ENCODE measurements around the gene TRMT10B.
A peak's percentile ranks its signal among the peaks of the same experiment; 100 is the strongest.
"Not testable (repeated sequence)": the region's sequence is repeated elsewhere in the genome, so short reads cannot be mapped to it uniquely, and the experiment has no call there.

The TRMT10B gene

DNA sequence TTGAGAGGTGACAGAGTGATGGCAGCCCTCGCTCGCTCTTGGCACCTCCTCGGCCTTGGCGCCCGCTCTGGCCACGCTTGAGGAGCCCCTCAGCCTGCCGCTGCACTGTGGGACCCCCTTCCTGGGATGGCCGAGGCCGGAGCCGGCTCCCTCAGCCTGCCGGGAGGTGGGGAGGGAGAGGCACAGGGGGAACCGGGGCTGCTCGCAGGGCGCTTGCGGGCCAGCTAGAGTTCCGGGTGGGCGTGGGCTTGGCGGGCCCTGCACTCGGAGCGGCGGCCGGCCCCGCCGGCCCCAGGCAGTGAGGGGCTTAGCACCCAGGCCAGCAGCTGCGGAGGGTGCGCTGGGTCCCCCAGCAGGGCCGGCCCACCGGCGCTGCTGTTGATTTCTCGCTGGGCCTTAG, 1.9 kb upstream of the TRMT10B start:
- not testable (repeated sequence) for DNase-seq

DNA sequence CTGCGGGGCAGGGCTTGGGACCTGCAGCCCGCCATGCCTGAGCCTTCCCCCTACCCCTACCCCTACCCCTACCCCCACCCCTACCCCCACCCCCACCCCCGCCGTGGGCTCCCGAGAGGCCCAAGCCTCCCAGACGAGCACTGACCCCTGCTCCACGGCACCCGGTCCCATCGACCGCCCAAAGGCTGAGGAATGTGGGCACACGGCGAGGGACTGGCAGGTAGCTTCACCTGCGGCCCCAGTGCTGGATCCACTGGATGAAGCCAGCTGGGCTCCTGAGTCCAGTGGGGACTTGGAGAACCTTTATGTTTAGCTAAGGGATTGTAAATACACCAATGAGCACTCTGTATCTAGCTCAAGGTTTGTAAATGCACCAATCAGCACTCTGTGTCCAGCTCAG, 1.5 kb upstream of the TRMT10B start:
- not testable (repeated sequence) for DNase-seq

DNA sequence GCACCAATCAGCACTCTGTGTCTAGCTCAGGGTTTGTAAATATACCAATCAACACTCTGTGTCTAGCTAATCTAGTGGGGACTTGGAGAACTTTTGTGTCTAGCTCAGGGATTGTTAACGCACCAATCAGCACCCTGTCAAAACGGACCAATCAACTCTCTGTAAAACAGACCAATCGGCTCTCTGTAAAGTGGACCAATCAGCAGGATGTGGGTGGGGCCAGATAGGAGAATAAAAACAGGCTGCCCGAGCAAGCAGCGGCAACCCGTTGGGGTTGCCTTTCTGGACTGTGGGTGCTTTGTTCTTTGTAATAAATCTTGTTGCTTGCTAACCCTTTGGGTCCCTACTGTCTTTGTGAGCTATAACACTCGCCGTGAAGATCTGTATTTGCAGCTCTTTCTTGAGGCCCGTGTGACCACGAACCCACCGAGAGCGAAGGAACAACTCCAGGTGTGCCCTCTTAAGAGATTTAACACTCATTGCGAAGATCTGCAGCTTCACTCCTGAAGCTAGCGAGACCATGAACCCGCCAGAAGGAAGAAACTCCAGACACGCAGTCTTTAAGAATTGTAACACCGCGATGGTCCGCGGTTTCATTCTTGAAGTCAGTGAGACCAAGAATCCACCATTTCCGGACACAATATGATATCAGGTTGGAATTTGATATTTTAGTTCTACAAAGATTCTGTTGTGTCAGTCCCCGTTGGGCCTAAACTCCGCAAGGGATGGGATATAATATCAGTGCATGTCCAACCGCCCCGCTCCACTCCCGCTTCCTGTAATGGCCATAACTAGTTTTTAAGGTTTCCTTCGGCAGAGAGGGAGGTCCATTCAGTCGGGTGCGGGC, 740 bp upstream of the TRMT10B start:
- no peak for DNase-seq

DNA sequence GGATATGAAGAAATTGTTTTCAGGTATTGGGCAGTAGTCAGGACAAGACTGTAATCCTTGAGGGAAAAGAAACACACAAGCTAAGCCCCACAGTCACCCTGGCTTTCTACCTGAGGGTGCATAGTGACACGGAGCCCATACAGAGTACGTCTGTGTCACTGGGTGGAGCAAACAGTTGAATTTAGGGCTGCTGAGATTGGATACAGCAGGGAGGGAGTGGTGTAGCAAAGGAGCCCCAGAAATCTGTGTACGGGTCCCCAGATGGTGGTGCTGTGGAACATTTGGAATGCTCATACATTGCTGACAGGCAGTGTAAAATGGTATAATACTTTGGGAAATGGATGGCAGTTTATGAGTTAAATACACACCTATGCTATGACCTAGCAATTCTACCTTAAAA, 5.1 kb downstream of the TRMT10B start:
- no peak for DNase-seq

DNA sequence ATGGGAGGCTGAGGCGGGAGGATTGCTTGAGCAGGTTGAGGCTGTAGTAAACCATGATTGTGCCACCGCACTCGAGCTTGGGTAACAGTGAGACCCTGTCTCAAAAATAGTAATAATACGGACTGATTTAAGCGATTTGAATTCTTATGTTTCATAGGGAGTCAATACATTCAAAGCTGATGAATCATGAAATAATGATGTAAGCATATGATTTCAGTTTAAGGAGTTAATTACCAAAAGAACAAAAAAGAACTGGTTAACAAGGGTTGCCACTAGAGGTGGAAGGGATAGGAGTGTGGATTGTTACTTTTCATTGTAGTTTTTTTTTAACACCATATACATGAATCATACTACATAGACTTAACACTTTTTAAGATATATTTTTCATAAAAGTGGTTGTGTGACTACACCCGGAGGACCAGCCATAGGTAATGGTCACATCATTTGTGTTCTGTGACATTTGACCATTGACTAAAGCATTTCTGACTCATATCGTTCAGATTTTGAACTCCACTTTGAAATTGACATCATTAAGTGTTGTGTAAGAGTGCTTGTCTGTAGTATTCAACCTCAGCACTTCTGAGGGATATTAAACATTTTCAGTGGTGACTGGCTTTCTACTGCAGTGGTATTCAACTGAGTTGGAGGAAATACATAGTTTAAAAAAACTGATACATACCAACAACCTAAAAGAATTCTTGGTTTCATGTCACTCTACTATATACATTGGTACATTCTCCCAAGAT, 7.0 kb downstream of the TRMT10B start:
- no peak for DNase-seq

DNA sequence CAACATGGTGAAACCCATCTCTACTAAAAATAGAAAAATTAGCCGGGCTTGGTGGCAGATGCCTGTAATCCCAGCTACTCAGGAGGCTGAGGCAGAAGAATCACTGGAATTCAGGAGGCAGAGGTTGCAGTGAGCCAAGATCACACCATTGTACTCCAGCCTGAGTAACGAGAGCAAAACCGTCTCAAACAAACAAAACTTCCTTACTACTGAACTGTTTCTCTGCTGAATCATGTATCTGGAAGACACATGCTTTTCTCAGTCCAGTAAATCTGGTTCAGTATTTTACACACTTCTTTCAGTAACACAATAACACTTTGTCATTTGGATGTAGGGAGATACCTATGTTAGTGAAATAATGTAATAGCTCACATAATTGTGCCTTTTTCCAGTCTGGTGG, 7.9 kb downstream of the TRMT10B start:
- DNase-seq, result no peak

DNA sequence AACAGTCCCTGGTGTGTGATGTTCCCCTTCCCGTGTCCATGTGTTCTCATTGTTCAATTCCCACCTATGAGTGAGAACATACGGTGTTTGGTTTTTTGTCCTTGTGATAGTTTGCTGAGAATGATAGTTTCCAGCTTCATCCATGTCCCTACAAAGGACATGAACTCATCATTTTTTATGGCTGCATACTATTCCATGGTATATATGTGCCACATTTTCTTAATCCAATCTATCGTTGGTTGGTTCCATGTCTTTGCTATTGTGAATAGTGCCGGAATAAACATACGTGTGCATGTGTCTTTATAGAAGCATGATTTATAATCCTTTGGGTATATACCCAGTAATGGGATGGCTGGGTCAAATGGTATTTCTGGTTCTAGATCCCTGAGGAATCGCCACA, 11.7 kb downstream of the TRMT10B start:
- not testable (repeated sequence) for DNase-seq

DNA sequence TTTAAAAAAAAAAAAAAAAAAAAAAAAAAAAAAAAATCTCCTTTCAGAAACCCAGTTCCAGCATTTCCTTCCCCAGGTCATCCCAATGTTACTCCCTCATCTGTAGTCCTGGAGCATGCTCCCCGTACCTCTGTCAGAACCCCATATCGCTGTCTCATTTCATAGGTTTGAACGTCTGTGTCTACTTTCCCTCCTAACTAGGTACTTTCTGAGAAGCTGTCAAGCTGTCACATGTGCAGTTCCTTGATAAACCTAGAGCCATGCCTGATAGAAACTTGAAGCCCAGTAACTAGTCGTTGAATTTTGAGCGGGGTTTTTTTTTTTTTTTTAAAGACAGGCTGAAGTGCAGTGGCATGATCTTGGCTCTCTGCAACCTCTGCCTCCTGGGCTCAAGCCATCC, 15.7 kb downstream of the TRMT10B start:
- DNase-seq, result no peak

DNA sequence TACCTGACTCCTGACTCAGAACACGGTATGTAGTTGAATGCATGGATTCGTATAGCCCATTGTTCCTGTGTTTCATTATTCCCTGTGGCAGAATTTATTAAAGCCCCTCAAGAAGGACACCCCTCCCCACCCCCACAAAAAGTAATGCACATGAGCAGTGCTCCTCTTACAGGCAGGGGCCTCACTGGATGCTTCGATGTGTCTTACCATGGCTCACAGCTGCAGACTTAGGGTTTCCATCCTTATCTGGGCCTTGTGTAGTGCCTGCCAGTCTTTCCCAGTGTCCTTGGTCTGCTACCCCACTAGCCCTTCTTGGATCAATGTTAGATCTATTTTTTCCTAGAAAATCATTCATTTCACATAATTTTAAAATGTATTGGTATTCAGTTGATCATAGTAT, 16.4 kb downstream of the TRMT10B start:
- DNase-seq, result no peak

DNA sequence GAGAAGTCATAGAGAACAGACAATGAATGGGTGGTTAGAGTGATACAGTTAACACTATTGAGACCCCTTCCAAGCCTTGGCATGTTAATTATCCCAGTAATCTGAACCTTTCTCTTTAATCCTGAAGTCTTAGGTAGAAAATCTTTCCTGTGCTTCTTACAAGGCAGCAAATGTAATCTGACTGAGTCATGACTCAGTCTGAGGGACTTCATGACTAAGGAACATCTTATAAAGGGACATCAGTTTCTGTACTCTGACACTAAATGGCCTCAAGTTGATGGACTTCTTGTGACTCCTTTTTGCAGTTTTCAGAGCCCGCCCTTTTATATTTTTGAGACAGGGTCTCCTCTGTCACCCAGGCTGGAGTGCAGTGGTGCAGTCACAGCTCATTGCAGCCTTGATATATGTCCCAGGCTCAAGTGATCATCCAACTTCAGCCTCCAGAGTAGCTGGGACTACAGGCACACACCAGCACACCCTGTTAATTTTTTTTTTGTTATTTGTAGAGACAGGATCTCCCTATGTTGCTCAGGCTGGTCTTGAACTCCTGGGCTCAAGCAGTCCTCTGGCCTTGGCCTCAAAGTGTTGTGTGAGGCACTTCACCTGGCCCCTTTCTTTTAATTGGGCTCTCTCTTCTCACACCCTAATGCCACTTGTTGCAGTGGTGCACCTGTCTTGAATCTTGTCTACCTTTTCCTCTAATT, 21.8 kb downstream of the TRMT10B start:
- DNase-seq, result no peak

DNA sequence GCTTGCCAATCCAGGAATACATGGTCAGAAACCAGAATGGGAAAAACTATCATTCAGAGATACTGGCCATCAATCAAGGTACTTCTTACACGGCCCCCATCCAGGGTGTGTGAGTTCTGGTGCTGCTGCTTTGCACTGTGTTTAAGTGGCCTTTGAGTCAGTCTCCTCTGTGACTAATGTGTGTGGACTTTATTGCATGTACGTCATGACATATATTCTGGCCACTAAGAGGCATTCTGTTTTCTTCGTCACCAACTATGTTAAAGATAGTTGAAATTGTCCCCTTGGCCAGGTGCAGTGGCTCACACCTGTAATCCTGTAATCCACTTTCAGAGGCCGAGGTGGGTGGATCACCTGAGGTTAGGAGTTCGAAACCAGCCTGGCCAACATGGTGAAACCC, 22.7 kb downstream of the TRMT10B start:
- DNase-seq, result no peak

DNA sequence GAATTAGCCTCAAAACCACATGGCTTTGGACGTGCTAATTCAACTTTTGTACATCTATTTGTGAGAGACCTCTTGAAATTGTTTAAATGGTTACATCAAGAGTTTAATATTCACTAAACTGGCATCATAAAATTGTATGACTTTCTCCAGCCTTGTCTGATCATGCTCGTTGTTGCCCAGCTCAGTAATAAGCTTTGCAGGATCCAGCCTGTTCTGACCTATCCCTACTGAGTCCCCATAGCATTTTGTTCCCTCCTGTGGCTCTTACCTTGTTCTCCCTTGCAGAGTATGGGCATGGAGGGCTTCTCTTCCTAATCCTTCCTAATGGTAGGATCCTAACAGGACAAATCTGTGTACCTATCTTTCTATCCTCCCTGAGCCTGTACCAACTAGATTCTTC, 24.9 kb downstream of the TRMT10B start:
- no peak for DNase-seq

DNA sequence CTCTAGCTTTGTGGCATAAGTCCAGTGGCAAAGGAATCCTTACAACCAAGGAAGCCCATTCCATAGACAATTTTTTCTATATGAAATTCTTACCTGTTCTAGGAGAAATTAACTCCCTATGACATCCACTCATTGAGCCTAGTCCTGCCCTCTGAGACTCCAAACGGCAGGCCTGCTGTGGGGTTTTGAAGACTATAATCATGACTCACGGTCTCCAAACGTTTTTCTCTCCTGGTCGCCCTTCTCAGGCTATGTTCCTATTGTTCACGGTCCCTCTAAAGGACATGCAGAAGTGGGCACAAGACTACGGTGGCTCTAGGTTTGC, 30.6 kb downstream of the TRMT10B start:
- DNase-seq, result no peak

DNA sequence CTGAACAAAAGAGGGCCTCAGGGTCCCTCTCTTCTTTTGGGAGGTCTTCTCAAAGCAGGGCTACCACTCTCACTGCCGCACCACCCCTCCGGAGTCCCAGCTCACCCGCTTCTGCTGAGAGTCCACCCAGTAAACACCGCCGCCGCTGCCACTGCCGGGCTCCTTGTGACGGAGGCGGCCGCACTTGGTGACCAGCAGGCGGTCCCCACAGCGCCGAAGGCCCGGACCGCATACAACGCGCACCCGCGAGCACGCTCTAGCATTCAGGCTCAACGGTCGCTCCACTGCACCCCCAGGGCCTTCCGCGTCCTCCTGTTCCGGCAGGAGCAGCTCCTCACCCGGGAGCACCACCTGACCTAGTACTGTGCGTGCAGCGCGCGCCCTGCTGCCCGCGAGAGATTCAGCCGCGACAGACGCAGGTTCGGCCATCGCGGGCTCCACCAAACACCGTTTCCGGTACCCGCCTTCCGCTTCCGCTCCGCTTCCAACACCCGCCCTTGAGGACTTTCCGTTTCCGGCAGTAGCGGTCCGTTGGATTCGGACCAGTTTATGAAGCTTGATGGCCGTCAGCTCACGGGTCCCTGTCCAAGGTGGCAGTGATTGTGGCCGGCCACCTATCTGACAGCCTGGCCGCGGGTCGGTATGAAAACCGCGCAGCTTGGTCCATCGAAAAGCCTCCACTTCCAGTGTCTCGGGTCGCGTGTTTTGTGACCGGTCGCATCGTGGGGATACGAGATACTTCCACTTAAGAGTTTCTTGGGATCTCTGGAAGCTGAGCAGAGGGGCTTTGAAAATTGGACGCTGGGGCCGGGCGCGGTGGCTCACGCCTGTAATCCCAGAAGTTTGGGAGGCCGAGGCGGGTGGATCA, 31.2 kb downstream of the TRMT10B start, which contains the start of gene EXOSC3:
TSS of gene EXOSC3 (minus strand) at position 449 of the 868 bp plus-strand sequence. CDS start at position 429, 20 bp downstream.
- peak; percentile 83 for DNase-seq

DNA sequence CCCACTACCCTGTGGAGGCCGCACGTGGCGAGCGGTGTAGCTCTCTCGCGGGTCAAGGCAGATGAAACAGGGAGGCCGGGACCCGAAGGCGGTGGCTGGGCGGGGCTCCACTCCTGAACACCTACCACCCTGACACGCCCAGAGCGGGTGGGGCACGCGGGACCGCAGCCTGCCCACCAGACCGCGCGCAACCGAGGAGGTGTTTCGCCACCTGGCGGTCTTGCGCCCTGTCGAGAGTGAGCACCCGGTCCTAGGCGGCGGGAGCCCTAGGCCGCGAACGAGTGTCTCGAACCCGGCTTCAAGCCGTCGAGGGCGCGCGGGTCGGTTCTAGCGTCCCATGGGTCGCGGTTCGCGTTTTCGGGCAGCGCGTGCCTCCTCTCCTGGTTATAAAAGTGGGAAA, 33.5 kb downstream of the TRMT10B start:
- DNase-seq, result no peak

DNA sequence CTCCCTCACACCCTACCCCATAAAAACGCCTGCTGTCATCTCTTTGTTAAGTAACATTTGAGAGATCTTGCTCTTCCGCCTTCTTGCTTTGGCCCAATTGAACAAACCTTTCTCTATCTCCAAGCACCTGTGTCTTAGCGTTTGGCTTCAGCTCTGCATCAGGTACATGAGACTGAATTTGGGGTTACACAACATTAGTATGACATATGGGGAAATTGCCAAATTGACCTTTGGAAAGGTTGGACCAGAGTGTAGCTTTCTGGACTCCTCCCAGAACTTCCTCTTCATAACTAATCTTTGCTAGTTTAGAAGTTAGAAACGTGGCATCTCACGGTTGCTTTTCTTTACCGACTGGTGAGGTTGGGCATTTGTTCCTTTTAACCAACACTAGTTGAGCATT, 34.7 kb downstream of the TRMT10B start:
- DNase-seq, result no peak

DNA sequence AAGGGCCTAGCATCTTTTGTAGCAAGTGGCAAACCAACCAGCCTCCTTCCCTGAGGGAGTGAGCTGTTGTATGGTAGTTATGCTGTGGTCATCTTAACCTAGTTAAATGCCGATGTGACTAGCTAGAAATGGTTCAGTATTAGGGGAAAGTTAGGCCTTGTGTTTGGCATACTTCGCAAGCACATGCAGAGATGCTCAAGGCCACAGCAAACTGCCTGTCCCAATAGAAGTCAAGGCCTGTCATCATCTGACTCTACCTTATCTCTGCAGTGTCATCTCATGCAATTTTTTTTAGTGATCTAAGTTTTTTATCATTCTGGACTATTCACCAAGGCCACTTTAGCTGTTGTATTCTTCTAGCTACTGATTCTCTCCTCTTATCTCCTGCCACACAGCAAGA, 36.5 kb downstream of the TRMT10B start:
- no peak for DNase-seq

DNA sequence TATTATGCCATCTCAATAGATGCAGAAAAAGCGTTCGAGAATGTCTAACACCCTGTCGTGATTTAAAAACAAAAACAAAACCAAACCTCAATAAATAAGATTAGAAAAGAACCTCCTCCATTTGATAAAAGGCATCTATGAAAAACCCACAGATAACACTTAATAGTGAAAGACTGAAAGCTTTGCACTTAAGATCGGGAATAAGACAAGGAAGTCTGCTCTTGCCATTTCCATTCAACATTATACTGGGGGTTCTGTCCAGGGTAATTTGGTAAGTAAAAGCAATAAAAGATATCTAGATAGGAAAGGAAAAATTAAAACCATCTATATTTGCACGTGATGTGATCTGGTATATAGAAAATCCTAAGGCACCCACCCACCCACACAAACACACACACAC, 38.5 kb downstream of the TRMT10B start:
- DNase-seq, result no peak

DNA sequence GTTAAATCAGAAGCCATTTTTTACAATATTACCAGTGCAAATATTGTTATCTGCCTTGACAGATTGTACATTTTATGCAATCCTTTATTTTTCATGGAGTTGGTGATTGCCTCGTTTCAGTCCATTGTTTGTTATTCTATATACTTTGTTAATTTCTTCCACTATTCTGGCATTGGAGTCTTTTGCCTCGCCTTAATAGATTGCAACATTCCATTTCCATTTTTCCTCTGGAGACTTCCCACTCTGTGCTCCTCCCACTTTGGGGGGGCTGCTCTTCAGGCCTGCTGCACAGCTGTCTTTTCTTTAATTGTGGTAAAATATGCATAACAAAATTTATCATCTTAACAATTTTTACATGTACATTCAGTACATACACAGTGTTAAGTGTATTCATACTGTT, 42.6 kb downstream of the TRMT10B start:
- DNase-seq, result no peak

DNA sequence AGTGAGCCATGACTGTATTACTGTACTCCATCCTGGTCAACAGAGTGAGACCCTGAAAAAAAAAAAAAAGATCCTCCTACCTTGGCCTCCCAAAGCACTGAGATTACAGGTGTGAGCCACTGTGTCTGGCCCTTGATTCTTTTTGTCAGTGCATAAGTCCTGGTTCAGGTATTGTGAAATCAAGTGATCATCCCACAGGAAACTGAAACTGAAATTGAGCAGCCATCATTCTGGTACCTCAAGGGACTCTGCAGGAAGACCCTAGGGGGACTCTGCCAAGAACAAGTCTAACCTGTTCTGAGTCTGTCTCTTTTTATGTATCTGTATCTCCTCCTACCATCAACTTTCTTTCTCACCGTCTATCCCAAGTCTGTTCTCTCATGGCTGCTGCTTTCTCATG, 45.1 kb downstream of the TRMT10B start:
- DNase-seq, result no peak

DNA sequence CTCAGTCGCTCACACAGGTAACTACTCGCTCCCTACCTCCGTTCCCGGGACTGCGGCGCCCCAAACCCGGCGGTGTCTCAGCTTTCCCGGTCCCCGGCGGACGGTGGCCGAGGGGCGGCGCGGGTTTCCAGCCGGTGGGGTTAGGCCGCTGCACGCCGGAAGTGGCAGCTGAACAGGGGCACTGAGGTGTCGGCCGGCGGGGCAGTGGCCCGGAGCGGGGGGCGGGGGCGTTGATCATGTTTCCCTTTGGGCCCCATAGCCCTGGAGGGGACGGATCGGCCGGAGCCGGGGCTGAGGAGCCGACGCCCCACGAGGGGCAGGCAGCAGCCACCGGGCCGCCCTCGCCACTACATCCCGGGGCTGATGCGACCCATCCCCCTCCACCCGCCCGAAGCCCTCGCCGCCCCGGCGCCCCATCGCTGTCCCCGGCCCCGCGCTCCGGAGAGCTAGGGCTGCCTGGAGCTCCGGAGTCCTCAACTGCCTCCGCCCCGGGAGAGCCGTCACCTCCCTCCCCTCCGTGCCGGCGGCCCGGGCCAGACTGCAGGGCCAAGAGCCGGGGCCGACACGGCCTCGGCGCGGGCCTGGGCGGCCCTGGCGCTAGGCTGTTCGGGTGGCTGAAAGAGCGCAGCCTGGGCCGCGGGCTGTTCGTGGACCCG, 47.2 kb downstream of the TRMT10B start, which contains the start of gene DCAF10:
TSS of gene DCAF10 (plus strand) at position 167 of the 656 bp plus-strand sequence. CDS start at position 237, 70 bp downstream.
- peak; percentile 83 for DNase-seq

DNA sequence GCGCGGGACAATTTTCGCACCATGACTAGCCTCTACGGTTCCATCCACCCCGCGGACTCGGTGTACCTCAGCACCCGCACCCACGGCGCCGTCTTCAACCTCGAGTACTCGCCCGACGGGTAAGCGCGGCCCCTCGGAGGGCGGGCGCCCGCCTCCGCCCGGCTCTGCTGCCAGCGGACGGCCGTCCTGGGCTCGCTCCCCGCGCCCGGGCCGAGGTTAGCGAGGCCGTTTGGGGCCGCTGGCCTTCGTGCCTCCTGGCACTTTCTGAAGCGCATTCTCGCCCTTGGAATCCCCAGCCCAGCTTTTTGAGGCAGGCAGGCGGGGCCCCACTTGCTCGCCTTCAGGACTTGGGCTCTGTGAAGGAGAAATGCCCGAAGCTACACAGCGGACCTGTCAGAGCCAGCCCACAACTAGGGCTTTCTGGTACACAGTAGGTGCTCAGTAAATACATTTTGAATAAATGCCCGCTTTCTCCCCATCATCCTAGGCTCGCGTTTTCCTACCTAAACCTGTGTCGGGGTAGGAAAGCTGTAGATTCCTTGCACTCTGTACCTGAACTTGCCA, 47.8 kb downstream of the TRMT10B start:
- DNase-seq, result no peak

Measured in central memory CD4-positive, alpha-beta T cell (primary cell).